ENCODE measurements around the gene FAM236A.
"Not testable (repeated sequence)": the region's sequence is repeated elsewhere in the genome, so short reads cannot be mapped to it uniquely, and the experiment has no call there.

Gene FAM236A

GRCh38 chrX:72937906-72938305 is at the start of gene FAM236A:
Gene FAM236A, plus strand, starts transcription at chrX:72938206. Its CDS starts 57 bp downstream, at chrX:72938263.
- not testable (repeated sequence) for DNase-seq

- DNase-seq: not testable (repeated sequence)
Observed at GRCh38 chrX:72889740-72890139, 48.3 kb upstream of the FAM236A start.

GRCh38 chrX:72912315-72912714 is 25.7 kb upstream of the FAM236A start, which contains the start of gene FAM236C:
Gene FAM236C, plus strand, starts transcription at chrX:72912615. Its CDS starts 100 bp downstream, at chrX:72912715.
- not testable (repeated sequence) for DNase-seq

- DNase-seq: not testable (repeated sequence)
Observed at GRCh38 chrX:72916096-72916495, 21.9 kb upstream of the FAM236A start.

GRCh38 chrX:72932283-72932682 is 5.7 kb upstream of the FAM236A start:
- not testable (repeated sequence) for DNase-seq

GRCh38 chrX:72936455-72936854 is 1.6 kb upstream of the FAM236A start:
- not testable (repeated sequence) for DNase-seq

GRCh38 chrX:72936882-72937455 is 1.0 kb upstream of the FAM236A start:
- DNase-seq: not testable (repeated sequence)

GRCh38 chrX:72942272-72942671 is 4.3 kb downstream of the FAM236A start:
- DNase-seq: not testable (repeated sequence)

GRCh38 chrX:72943035-72943818 is 5.2 kb downstream of the FAM236A start:
- not testable (repeated sequence) for DNase-seq

GRCh38 chrX:72943819-72944169 is 5.8 kb downstream of the FAM236A start, which contains the start of gene DMRTC1:
Gene DMRTC1, minus strand, starts transcription at chrX:72943837. Its CDS starts 68,143 bp downstream, at chrX:72875694.
- DNase-seq: not testable (repeated sequence)

GRCh38 chrX:72959971-72960370 is 22.0 kb downstream of the FAM236A start:
- DNase-seq: not testable (repeated sequence)

GRCh38 chrX:72971859-72972258 is 33.9 kb downstream of the FAM236A start:
- DNase-seq: not testable (repeated sequence)

- not testable (repeated sequence) for DNase-seq
Observed at GRCh38 chrX:72974885-72975284, 36.9 kb downstream of the FAM236A start.

- DNase-seq: not testable (repeated sequence)
Observed at GRCh38 chrX:72980894-72981469, 43.0 kb downstream of the FAM236A start.

Measured in NCI-H2107 (cell line).